ENCODE results near the gene TXNL4B.

TXNL4B gene

GRCh38 chr16:72044296-72044695 is 49.1 kb downstream of the TXNL4B start:
- DNase-seq (ENCODE audit: low read depth): no peak
- H3K4me3 ChIP-seq (ENCODE audit: low read depth, low read length): no peak overlapping the region

GRCh38 chr16:72043539-72043938 is 49.9 kb downstream of the TXNL4B start:
- H3K4me3 ChIP-seq (ENCODE audit: low read depth, low read length): no peak overlapping the region
- no peak for DNase-seq (ENCODE audit: low read depth)

- DNase-seq (ENCODE audit: low read depth): no peak
- H3K4me3 ChIP-seq (ENCODE audit: low read depth, low read length): no peak overlapping the region
These were observed 50.4 kb downstream of the TXNL4B start for GRCh38 chr16:72043058-72043457.

GRCh38 chr16:72042157-72042660 is 51.2 kb downstream of the TXNL4B start:
- peak; percentile 27 for DNase-seq (ENCODE audit: low read depth)
- no peak overlapping the region for H3K4me3 ChIP-seq (ENCODE audit: low read depth, low read length)

- DNase-seq (ENCODE audit: low read depth): no peak
- no peak overlapping the region for H3K4me3 ChIP-seq (ENCODE audit: low read depth, low read length)
These were observed 57.3 kb downstream of the TXNL4B start for GRCh38 chr16:72036098-72036497.

Measured in skeletal muscle cell (primary cell).